AG08396 (cell line): Measurements from ENCODE around the gene EEF2KMT.

ENCODE experiments used
- DNase-seq: peaks from one replicate; pipeline ENCODE4 v3.0.0; 2012; ENCODE audit warnings: low spot score, mixed read lengths

EEF2KMT gene

DNA sequence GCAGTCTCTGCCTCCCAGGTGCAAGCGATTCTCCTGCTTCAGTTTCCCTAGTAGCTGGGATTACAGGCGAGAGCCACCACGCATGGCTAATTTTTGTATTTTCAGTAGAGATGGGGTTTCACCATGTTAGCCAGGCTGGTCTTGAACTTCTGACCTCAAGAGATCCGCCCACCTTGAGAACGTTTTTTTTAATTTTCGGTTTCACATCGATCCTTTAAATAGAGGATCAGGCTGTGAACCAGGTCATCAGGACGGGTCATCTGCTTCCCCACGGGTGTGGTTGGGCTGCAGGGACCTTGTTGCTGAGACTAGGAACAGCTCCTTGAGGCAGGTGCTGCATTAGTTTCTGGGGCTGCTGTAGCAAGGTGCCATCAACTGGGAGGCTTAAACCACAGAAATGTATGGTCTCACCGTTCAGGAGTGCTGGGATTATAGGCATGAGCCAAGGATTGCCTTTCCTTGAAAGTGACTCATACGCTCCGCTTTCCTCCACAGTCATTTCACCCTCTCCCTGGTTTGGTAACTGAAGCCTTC, 55.9 kb downstream of the EEF2KMT start:
- DNase-seq, result no peak

DNA sequence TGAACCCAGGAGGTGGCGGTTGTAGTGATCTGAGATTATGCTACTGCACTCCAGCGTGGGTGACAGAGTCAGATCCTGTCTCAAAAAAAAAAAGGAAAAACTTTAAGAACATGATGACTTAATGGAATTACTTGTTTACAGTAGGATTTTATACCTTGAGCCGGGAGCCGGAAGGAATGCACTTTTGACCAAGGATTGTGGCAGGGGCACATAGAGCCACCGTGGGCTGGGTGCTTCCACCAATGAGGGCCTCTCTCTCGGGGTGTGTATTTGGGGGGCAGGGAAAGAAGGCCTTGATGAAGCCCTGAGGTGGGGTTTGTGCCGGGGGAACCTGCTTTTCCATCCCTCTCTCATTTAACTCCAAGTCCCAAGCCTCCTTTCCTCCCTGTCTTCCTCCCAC, 57.1 kb downstream of the EEF2KMT start:
- no peak for DNase-seq

DNA sequence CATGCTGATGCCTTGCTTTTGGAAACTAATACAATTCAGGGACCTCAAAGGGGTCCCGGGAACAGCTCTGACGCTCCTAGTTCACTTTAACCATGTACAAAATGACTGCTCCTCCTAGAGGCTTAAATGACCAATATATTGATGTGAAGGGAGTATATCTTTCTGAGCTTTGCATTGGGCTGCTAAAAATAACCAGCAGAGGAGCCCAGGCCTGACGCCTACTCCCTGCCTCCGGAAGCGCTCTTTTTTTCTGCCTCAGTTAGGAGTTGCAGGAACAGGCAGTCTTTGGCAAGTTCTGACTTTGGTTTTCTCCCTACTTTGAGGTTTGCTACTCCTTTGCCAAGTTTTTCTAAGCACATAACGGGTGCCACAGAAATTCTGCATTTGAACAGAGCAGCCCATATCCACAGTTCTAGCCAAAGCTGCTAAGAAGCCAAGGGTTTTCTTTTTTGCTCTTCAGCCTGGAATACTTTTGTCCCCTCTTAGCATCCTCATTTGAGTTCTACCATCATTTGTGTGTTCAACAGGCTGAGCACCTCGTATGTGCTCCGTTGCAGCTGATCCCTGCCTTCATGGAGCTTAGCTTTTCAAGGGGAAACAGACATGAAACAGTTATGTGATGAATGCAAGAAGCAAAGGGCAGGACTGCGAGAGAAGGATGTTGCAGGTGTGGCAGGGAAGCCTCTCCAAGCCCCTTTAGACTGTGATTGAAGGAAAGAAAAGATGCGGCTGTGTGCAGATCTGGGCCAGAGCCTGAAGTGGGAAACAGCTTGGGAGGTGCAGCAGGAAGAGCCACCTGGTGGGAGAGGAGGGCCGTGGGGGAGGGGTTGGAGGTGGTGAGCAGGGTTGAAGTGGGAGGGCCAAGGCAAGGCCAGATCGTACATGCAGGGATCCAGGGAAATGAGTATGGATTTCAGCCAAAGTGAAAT, 61.1 kb downstream of the EEF2KMT start:
- DNase-seq, result no peak

DNA sequence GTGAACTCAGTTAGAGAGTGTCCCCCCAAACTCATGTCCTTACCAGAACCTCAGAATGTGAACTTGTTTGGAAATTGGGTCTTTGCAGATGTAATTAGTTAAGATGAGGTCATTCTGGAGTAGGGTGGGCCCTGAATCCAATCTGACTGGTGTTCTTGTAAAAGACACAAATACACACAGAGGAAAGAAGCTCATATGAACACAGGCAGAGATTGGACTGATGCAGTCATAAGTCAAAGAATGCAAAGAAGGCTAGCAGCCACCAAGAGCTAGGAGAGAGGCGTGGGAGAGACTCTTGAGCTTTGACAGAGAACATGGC, 61.7 kb downstream of the EEF2KMT start:
- no peak for DNase-seq
